A549 (cell line): ENCODE data around the gene CSNK2A3. TPM values are rescaled to one million over a fixed set of nuclear protein-coding genes. Genes with fewer than 3 reads are reported as not detected.

Source experiments
- ATAC-seq, 2 experiments: fragments of 200-7000 bp in 1 of 2; fragments of >200 bp in 1 of 2; cut with Nextera tagmentation in 1 of 2; cut with Tn5 transposase in 1 of 2; 3 replicates each; pipeline versions ENCODE4 v1.8.0 to v1.9.1; 2018 to 2020; ENCODE audit warnings: mild to moderate bottlenecking in 1 of 2, moderate library complexity in 1 of 2
- CTCF ChIA-PET: fragments of 300-600 bp; sonication (Branson Sonifier 250); formaldehyde crosslinking; extraction: SDS; loops from one replicate; lab custom pipeline; 2021; ENCODE audit warnings: antibody characterized with exemption, inconsistent platforms; lab: Yijun Ruan, JAX
- POLR2A ChIA-PET: fragments of 350-600 bp; formaldehyde crosslinking; extraction: SDS; loops from one replicate; lab custom pipeline; 2021; ENCODE audit warnings: antibody characterized with exemption, inconsistent platforms; lab: Yijun Ruan, JAX
- DNase-seq, 2 experiments: peaks; one replicate each; pipeline versions ENCODE4 v3.0.0 to v3.0.0-alpha.2; 2011 to 2016; ENCODE audit warnings: low read depth in 1 of 2, low spot score in 1 of 2
- FAIRE-seq: peaks from 2 replicates; lab custom pipeline; 2011; peaks lifted over from hg19 to GRCh38; lab: Jason Lieb, UNC
- H3K27ac ChIP-seq, 2 experiments: fragments of >200 bp; sonication (Bioruptor Twin); formaldehyde crosslinking; 3 replicates each; pipeline ENCODE4 v1.5.1; 2016 to 2017
- H3K4me1 ChIP-seq: fragments of >200 bp; sonication (Bioruptor Twin); formaldehyde crosslinking; 3 replicates; pipeline ENCODE4 v1.6.1; 2016
- H3K4me2 ChIP-seq: fragments of >200 bp; sonication (Bioruptor Twin); formaldehyde crosslinking; 3 replicates; pipeline ENCODE4 v1.6.1; 2016
- H3K4me3 ChIP-seq: fragments of >200 bp; sonication (Bioruptor Twin); formaldehyde crosslinking; 3 replicates; pipeline ENCODE4 v1.5.1; 2016
- H3K9me3 ChIP-seq: fragments of >200 bp; sonication (Bioruptor Twin); formaldehyde crosslinking; 3 replicates; pipeline ENCODE4 v1.6.1; 2016
- BHLHE40 ChIP-seq: IDR thresholded peaks from 2 replicates; pipeline ENCODE4 v1.6.1; 2012; ENCODE audit warnings: low read depth, low read length, inconsistent platforms
- CBX2 ChIP-seq: fragments of 200-600 bp; sonication (generic); IDR thresholded peaks from 2 replicates; pipeline ENCODE4 v1.6.1; 2016; ENCODE audit warnings: low read depth, mild to moderate bottlenecking, borderline replicate concordance
- CEBPB ChIP-seq, 2 experiments: fragments of >200 bp in 1 of 2; sonication (Bioruptor Twin) in 1 of 2; formaldehyde crosslinking in 1 of 2; IDR thresholded peaks; 2 replicates each; pipeline ENCODE4 v1.6.1; 2012 to 2016
- CHD4 ChIP-seq: fragments of 200-600 bp; sonication (generic); IDR thresholded peaks from 2 replicates; pipeline ENCODE4 v1.6.1; 2016; ENCODE audit warnings: antibody characterized with exemption, mild to moderate bottlenecking, borderline replicate concordance
- EHMT2 ChIP-seq: fragments of 200-600 bp; sonication (generic); IDR thresholded peaks from 2 replicates; pipeline ENCODE4 v1.6.1; 2016; ENCODE audit warnings: antibody characterized with exemption, low read depth, mild to moderate bottlenecking, moderate library complexity
- EP300 ChIP-seq, 2 experiments: fragments of >200 bp; sonication (Bioruptor Twin); formaldehyde crosslinking; IDR thresholded peaks; 2 replicates in 1 of 2; 3 replicates in 1 of 2; pipeline ENCODE4 v1.6.1; 2016 to 2017
- HEYL ChIP-seq: fragments of 250-450 bp; sonication (Bioruptor Pico); IDR thresholded peaks from 2 replicates; pipeline ENCODE4 v1.8.0; 2021; ENCODE audit warnings: mild to moderate bottlenecking, moderate library complexity
- NFE2L2 ChIP-seq: fragments of 150-350 bp; conservative IDR thresholded peaks from 2 replicates; pipeline ENCODE4 v1.6.1; 2014; ENCODE audit warnings: low read length
- NPAS2 ChIP-seq: fragments of 250-450 bp; sonication (Bioruptor Pico); IDR thresholded peaks from 2 replicates; pipeline ENCODE4 v1.8.0; 2022; ENCODE audit warnings: mild to moderate bottlenecking, moderate library complexity, borderline replicate concordance
- NR3C1 ChIP-seq: fragments of >200 bp; sonication (Bioruptor Twin); formaldehyde crosslinking; IDR thresholded peaks from 3 replicates; pipeline ENCODE4 v1.6.1; 2017
- POLR2A ChIP-seq: IDR thresholded peaks from 2 replicates; pipeline ENCODE4 v1.6.1; 2012; ENCODE audit warnings: mild to moderate bottlenecking, low read length
- POLR2AphosphoS2 ChIP-seq: conservative IDR thresholded peaks from 2 replicates; pipeline ENCODE4 v1.6.1; 2012; ENCODE audit warnings: low read length, improper control_type of control experiment, inconsistent platforms
- RARB ChIP-seq: fragments of 250-450 bp; sonication (Bioruptor Pico); IDR thresholded peaks from 2 replicates; pipeline ENCODE4 v1.8.0; 2021; ENCODE audit warnings: mild to moderate bottlenecking, moderate library complexity
- RCOR1 ChIP-seq: fragments of 150-350 bp; IDR thresholded peaks from 2 replicates; pipeline ENCODE4 v1.6.1; 2014; ENCODE audit warnings: antibody characterized with exemption, low read length, low read depth
- RFX5 ChIP-seq: fragments of 450-650 bp; IDR thresholded peaks from 2 replicates; pipeline ENCODE4 v1.7.1; 2014; ENCODE audit warnings: antibody characterized with exemption, mild to moderate bottlenecking, moderate library complexity
- RNF2 ChIP-seq: fragments of 200-600 bp; sonication (generic); IDR thresholded peaks from 2 replicates; pipeline ENCODE4 v1.6.1; 2016; ENCODE audit warnings: low read depth, mild to moderate bottlenecking, antibody characterized with exemption, moderate library complexity, borderline replicate concordance
- ZC3H11A ChIP-seq: fragments of 450-650 bp; IDR thresholded peaks from 2 replicates; pipeline ENCODE4 v1.6.1; 2014; ENCODE audit warnings: antibody characterized with exemption, mild to moderate bottlenecking
- WGBS: methylation state at CpG from one replicate; pipeline ENCODE4 v1.1.6; 2017; ENCODE audit errors: missing lambda C conversion rate; 5-methylcytosine and 5-hydroxymethylcytosine counted together
- polyA plus RNA-seq, 4 experiments: library from polyadenylated mRNA; depleted of rRNA in 3 of 4; stranded (reverse); fragments of >200 nt; fragmentation: RNase III in 1 of 4; extraction: RNeasy Plus Mini Kit Qiagen cat#74134 plus additional on column Dnase treatment in 1 of 4; gene quantifications; 2 replicates in 3 of 4; 3 replicates in 1 of 4; pipeline ENCODE4 v1.2.3, GENCODE V29; 2011 to 2017
- TF ChIP-seq, protein P1 (sequence below): IDR thresholded peaks from 2 replicates; pipeline ENCODE4 v1.6.1; 2012
- TF ChIP-seq, protein P2 (sequence below): fragments of 250-450 bp; sonication (Bioruptor Pico); IDR thresholded peaks from 2 replicates; pipeline ENCODE4 v1.5.0; 2021; ENCODE audit warnings: mild to moderate bottlenecking, moderate library complexity, borderline replicate concordance
- TF ChIP-seq, protein P3 (sequence below): fragments of 250-450 bp; sonication (Bioruptor Pico); IDR thresholded peaks from 2 replicates; pipeline ENCODE4 v1.5.0; 2020; ENCODE audit warnings: low read depth, mild to moderate bottlenecking, moderate library complexity
- TF ChIP-seq, protein P4 (sequence below): fragments of >200 bp; sonication (Bioruptor Twin); formaldehyde crosslinking; IDR thresholded peaks from 2 replicates; pipeline ENCODE4 v1.6.1; 2016
- TF ChIP-seq, protein P5 (sequence below): fragments of >200 bp; sonication (Bioruptor Twin); formaldehyde crosslinking; IDR thresholded peaks from 3 replicates; pipeline ENCODE4 v1.6.1; 2016
- TF ChIP-seq, protein P6 (sequence below): fragments of 450-650 bp; IDR thresholded peaks from 2 replicates; pipeline ENCODE4 v1.6.1; 2014; ENCODE audit warnings: antibody characterized with exemption
- TF ChIP-seq, protein P7 (sequence below): IDR thresholded peaks from 2 replicates; pipeline ENCODE4 v1.6.1; 2012

Gene CSNK2A3
- polyA plus RNA-seq, 2 of the 4 experiments (the other 2 are of a cell fraction): 4.4 to 5.7 TPM

DNA sequence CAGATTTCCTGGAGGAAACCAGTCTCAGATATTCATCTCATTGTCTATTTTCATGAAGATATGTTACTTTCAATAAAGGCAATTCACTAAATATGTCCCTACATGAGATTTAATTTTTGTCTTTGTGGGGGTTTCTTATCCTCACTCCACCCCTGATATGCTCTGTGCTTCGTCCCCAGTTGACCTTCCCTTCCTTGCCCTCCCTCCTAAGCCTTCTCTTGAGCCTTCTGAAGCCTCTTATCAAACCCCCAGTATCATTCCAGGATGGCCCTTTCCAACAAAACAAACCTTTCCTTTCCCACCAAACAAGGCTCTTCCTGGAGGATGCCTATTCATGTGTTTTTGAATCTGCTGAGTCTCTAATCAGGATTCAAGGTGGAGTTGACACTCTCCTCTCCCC lies 44.8 kb downstream of the CSNK2A3 start:
- Histone ChIP-seq H3K4me2 (no peak overlapping the region), H3K9me3 (no peaks in the 10 kb centered on the region), H3K4me3 (no peak overlapping the region), H3K27ac (no peak overlapping the region), H3K4me1 (peaks cover 5% of the 10 kb centered on the region; the same call in 2 of the 3 replicates)
- WGBS: 26% methylated on average over 1 of the region's 1 CpG
- ChIA-PET CTCF (no interaction called here), POLR2A (no interaction called here)
- ATAC-seq: no peak
- FAIRE-seq: no peak
- no peak for TF ChIP-seq RARB
- TF ChIP-seq, protein P1, sequence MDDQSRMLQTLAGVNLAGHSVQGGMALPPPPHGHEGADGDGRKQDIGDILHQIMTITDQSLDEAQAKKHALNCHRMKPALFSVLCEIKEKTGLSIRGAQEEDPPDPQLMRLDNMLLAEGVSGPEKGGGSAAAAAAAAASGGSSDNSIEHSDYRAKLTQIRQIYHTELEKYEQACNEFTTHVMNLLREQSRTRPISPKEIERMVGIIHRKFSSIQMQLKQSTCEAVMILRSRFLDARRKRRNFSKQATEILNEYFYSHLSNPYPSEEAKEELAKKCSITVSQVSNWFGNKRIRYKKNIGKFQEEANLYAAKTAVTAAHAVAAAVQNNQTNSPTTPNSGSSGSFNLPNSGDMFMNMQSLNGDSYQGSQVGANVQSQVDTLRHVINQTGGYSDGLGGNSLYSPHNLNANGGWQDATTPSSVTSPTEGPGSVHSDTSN: no peak
- TF ChIP-seq, protein P2, sequence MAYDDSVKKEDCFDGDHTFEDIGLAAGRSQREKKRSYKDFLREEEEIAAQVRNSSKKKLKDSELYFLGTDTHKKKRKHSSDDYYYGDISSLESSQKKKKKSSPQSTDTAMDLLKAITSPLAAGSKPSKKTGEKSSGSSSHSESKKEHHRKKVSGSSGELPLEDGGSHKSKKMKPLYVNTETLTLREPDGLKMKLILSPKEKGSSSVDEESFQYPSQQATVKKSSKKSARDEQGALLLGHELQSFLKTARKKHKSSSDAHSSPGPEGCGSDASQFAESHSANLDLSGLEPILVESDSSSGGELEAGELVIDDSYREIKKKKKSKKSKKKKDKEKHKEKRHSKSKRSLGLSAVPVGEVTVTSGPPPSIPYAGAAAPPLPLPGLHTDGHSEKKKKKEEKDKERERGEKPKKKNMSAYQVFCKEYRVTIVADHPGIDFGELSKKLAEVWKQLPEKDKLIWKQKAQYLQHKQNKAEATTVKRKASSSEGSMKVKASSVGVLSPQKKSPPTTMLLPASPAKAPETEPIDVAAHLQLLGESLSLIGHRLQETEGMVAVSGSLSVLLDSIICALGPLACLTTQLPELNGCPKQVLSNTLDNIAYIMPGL (CRISPR knock-in tag): no peak
- DNase-seq: no peak

DNA sequence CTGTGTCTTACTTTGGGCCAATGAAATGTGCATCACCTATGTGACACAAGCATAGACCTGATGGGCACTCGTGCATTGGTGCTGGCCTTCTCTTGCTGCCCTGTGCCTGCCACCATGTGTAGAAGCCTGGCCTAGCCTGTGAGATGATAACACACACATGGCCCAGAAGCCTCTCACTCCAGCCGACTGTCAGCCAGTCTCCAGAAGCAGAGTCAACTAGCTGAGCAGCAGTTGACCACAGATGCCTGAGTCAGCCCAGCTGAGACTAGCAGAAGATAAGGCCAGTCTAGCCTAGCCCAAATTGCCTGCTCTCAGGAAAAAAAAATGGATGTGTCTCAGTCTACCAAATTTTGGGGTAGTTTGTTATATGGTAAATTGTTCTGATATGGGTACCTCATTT lies 46.2 kb downstream of the CSNK2A3 start:
- Histone ChIP-seq H3K4me1 (no peaks in the 10 kb centered on the region), H3K4me2 (no peak overlapping the region), H3K9me3 (no peaks in the 10 kb centered on the region), H3K27ac (no peak overlapping the region), H3K4me3 (no peak overlapping the region)
- CTCF ChIA-PET: no interaction called here
- FAIRE-seq: no peak
- ATAC-seq: no peak
- no peak for DNase-seq
- POLR2A ChIA-PET: no interaction called here
- no peak for TF ChIP-seq POLR2A
- TF ChIP-seq, protein P3, sequence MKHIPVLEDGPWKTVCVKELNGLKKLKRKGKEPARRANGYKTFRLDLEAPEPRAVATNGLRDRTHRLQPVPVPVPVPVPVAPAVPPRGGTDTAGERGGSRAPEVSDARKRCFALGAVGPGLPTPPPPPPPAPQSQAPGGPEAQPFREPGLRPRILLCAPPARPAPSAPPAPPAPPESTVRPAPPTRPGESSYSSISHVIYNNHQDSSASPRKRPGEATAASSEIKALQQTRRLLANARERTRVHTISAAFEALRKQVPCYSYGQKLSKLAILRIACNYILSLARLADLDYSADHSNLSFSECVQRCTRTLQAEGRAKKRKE: no peak
- no peak for TF ChIP-seq RCOR1
- no peak for TF ChIP-seq RNF2
- 50% methylated on average over 2 of the region's 2 CpGs for WGBS

DNA sequence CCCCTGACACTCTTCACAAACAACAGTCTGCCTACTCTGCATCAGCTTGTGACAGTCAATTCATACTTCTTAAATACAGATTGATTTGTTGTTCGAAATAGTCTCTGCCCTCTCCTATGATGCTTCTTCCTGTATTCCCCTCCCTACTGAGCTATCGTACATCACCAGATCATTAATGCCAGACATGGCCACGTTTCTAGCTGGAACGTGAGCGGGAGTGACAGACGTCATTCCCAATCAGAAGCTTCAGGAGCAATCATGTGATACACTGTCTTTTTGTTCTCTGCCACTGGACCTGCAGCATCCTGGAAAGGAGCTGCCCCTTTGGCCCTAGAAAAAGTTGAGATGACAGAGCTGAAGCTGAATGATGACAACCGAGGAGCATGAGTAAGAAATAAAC lies 48.5 kb downstream of the CSNK2A3 start:
- no peak for DNase-seq

More for the DNA sequence above, 48.5 kb downstream of the CSNK2A3 start:
- no peak overlapping the region for H3K4me2 ChIP-seq
- H3K4me3 ChIP-seq: no peak overlapping the region
- TF ChIP-seq, protein P2 (CRISPR knock-in tag): no peak
- no peak for TF ChIP-seq HEYL (CRISPR knock-in tag)
- no peak for TF ChIP-seq NR3C1
- no peak for TF ChIP-seq ZC3H11A
- no peak for TF ChIP-seq NPAS2 (CRISPR knock-in tag)
- TF ChIP-seq RFX5: no peak
- no peak for TF ChIP-seq POLR2A
- TF ChIP-seq POLR2AphosphoS2: no peak
- TF ChIP-seq EP300 (IDR thresholded peaks at IDR 0.05): no peak
- no peak for TF ChIP-seq EHMT2
- no peak for TF ChIP-seq CBX2
- no peak for TF ChIP-seq CHD4
- TF ChIP-seq BHLHE40: no peak
- TF ChIP-seq, protein P4, sequence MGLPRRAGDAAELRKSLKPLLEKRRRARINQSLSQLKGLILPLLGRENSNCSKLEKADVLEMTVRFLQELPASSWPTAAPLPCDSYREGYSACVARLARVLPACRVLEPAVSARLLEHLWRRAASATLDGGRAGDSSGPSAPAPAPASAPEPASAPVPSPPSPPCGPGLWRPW: no peak
- TF ChIP-seq, protein P5, sequence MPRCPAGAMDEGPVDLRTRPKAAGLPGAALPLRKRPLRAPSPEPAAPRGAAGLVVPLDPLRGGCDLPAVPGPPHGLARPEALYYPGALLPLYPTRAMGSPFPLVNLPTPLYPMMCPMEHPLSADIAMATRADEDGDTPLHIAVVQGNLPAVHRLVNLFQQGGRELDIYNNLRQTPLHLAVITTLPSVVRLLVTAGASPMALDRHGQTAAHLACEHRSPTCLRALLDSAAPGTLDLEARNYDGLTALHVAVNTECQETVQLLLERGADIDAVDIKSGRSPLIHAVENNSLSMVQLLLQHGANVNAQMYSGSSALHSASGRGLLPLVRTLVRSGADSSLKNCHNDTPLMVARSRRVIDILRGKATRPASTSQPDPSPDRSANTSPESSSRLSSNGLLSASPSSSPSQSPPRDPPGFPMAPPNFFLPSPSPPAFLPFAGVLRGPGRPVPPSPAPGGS: no peak
- no peak for TF ChIP-seq CEBPB (IDR thresholded peaks at IDR 0.05)
- TF ChIP-seq, protein P6, sequence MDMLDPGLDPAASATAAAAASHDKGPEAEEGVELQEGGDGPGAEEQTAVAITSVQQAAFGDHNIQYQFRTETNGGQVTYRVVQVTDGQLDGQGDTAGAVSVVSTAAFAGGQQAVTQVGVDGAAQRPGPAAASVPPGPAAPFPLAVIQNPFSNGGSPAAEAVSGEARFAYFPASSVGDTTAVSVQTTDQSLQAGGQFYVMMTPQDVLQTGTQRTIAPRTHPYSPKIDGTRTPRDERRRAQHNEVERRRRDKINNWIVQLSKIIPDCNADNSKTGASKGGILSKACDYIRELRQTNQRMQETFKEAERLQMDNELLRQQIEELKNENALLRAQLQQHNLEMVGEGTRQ: no peak
- TF ChIP-seq, protein P3: no peak
- TF ChIP-seq, protein P7, sequence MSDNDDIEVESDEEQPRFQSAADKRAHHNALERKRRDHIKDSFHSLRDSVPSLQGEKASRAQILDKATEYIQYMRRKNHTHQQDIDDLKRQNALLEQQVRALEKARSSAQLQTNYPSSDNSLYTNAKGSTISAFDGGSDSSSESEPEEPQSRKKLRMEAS: no peak
- no peak for TF ChIP-seq NFE2L2
- ChIA-PET CTCF (interaction anchor here (1.1 to 1.6 kb wide), 3 partner anchors 19 to 484 kb away, joined by 3 read pairs; no protein-coding TSS in a partner anchor), POLR2A (no interaction called here)
- H3K27ac ChIP-seq: no peak overlapping the region
- no peaks in the 10 kb centered on the region for H3K9me3 ChIP-seq
- ATAC-seq: no peak
- no peak for FAIRE-seq
- 59% methylated on average over 7 of the region's 7 CpGs for WGBS
- no peaks in the 10 kb centered on the region for H3K4me1 ChIP-seq
